ENCODE results near the gene TEX22.

Gene TEX22

GRCh38 chr14:105414456-105415371 is 16.4 kb downstream of the TEX22 start:
- Histone ChIP-seq H3K9ac (ENCODE audit: low read depth in 1 of 2, low read length in 2 of 2) (peak overlapping the region in 1 of 2 donors; percentile 41), H3K9me3 (ENCODE audit: control insufficient read depth in 2 of 2, low read length in 2 of 2) (no peaks in the 10 kb centered on the region), H3K27ac (ENCODE audit: low read depth in 2 of 2, low read length in 2 of 2) (no peak overlapping the region), H3K4me1 (ENCODE audit: control insufficient read depth in 2 of 2, insufficient read depth in 2 of 2, low read length in 2 of 2) (peaks cover 20 to 27% of the 10 kb centered on the region in 2 donors), H3K4me3 (ENCODE audit: low read length in 2 of 2) (peak overlapping the region; percentile 33 to 45), H3K36me3 (ENCODE audit: control insufficient read depth in 2 of 2, insufficient read depth in 2 of 2, low read length in 2 of 2) (no peaks in the 10 kb centered on the region), H3K27me3 (ENCODE audit: control insufficient read depth in 2 of 2, insufficient read depth in 2 of 2, low read length in 2 of 2) (peaks cover 23 to 30% of the 10 kb centered on the region in 2 donors)

GRCh38 chr14:105415481-105416428 is 17.4 kb downstream of the TEX22 start:
- no peaks in the 10 kb centered on the region for H3K9me3 ChIP-seq (ENCODE audit: control insufficient read depth in 2 of 2, low read length in 2 of 2)
- no peaks in the 10 kb centered on the region for H3K36me3 ChIP-seq (ENCODE audit: control insufficient read depth in 2 of 2, insufficient read depth in 2 of 2, low read length in 2 of 2)
- peak overlapping the region; percentile 33 to 45 for H3K4me3 ChIP-seq (ENCODE audit: low read length in 2 of 2)
- peaks cover 23 to 32% of the 10 kb centered on the region in 2 donors for H3K4me1 ChIP-seq (ENCODE audit: control insufficient read depth in 2 of 2, insufficient read depth in 2 of 2, low read length in 2 of 2)
- no peak overlapping the region for H3K27ac ChIP-seq (ENCODE audit: low read depth in 2 of 2, low read length in 2 of 2)
- no peak overlapping the region for H3K9ac ChIP-seq (ENCODE audit: low read depth in 1 of 2, low read length in 2 of 2)
- H3K27me3 ChIP-seq (ENCODE audit: control insufficient read depth in 2 of 2, insufficient read depth in 2 of 2, low read length in 2 of 2): peaks cover 17 to 25% of the 10 kb centered on the region in 2 donors

- peaks cover 26 to 29% of the 10 kb centered on the region in 2 donors for H3K4me1 ChIP-seq (ENCODE audit: control insufficient read depth in 2 of 2, insufficient read depth in 2 of 2, low read length in 2 of 2)
Observed at GRCh38 chr14:105416671-105417070, 18.3 kb downstream of the TEX22 start.

GRCh38 chr14:105417690-105418121 is 19.4 kb downstream of the TEX22 start:
- H3K4me3 ChIP-seq (ENCODE audit: low read length in 2 of 2): peak overlapping the region in 1 of 2 donors; percentile 22
- H3K27me3 ChIP-seq (ENCODE audit: control insufficient read depth in 2 of 2, insufficient read depth in 2 of 2, low read length in 2 of 2): peaks cover 7 to 12% of the 10 kb centered on the region in 2 donors
- H3K4me1 ChIP-seq (ENCODE audit: control insufficient read depth in 2 of 2, insufficient read depth in 2 of 2, low read length in 2 of 2): peaks cover 26% of the 10 kb centered on the region in 2 donors
- H3K9ac ChIP-seq (ENCODE audit: low read depth in 1 of 2, low read length in 2 of 2): no peak overlapping the region
- no peaks in the 10 kb centered on the region for H3K9me3 ChIP-seq (ENCODE audit: control insufficient read depth in 2 of 2, low read length in 2 of 2)
- no peaks in the 10 kb centered on the region for H3K36me3 ChIP-seq (ENCODE audit: control insufficient read depth in 2 of 2, insufficient read depth in 2 of 2, low read length in 2 of 2)
- peak overlapping the region in 1 of 2 donors; percentile 68 for H3K27ac ChIP-seq (ENCODE audit: low read depth in 2 of 2, low read length in 2 of 2)

More at GRCh38 chr14:105416671-105417070, 18.3 kb downstream of the TEX22 start:
- H3K9me3 ChIP-seq (ENCODE audit: control insufficient read depth in 2 of 2, low read length in 2 of 2): no peaks in the 10 kb centered on the region
- no peaks in the 10 kb centered on the region for H3K36me3 ChIP-seq (ENCODE audit: control insufficient read depth in 2 of 2, insufficient read depth in 2 of 2, low read length in 2 of 2)
- H3K9ac ChIP-seq (ENCODE audit: low read depth in 1 of 2, low read length in 2 of 2): no peak overlapping the region
- H3K4me3 ChIP-seq (ENCODE audit: low read length in 2 of 2): no peak overlapping the region
- H3K27ac ChIP-seq (ENCODE audit: low read depth in 2 of 2, low read length in 2 of 2): no peak overlapping the region
- H3K27me3 ChIP-seq (ENCODE audit: control insufficient read depth in 2 of 2, insufficient read depth in 2 of 2, low read length in 2 of 2): peaks cover 12 to 20% of the 10 kb centered on the region in 2 donors

- H3K4me1 ChIP-seq (ENCODE audit: control insufficient read depth in 2 of 2, insufficient read depth in 2 of 2, low read length in 2 of 2): peaks cover 26% of the 10 kb centered on the region in 2 donors
Observed at GRCh38 chr14:105418269-105419194, 20.2 kb downstream of the TEX22 start.

GRCh38 chr14:105419195-105420091 is 21.1 kb downstream of the TEX22 start, which contains the start of gene MTA1:
MTA1 (plus strand) TSS chr14:105419827; CDS start chr14:105420036, 209 bp downstream.
- Histone ChIP-seq H3K36me3 (ENCODE audit: control insufficient read depth in 2 of 2, insufficient read depth in 2 of 2, low read length in 2 of 2) (no peaks in the 10 kb centered on the region), H3K4me1 (ENCODE audit: control insufficient read depth in 2 of 2, insufficient read depth in 2 of 2, low read length in 2 of 2) (peaks cover 26% of the 10 kb centered on the region in 2 donors), H3K9ac (ENCODE audit: low read depth in 1 of 2, low read length in 2 of 2) (peak within 1 kb of the TSS; percentile 71 to 74)

More at GRCh38 chr14:105418269-105419194, 20.2 kb downstream of the TEX22 start:
- H3K27me3 ChIP-seq (ENCODE audit: control insufficient read depth in 2 of 2, insufficient read depth in 2 of 2, low read length in 2 of 2): peaks cover 1 to 6% of the 10 kb centered on the region in 2 donors
- no peaks in the 10 kb centered on the region for H3K36me3 ChIP-seq (ENCODE audit: control insufficient read depth in 2 of 2, insufficient read depth in 2 of 2, low read length in 2 of 2)
- H3K9me3 ChIP-seq (ENCODE audit: control insufficient read depth in 2 of 2, low read length in 2 of 2): no peaks in the 10 kb centered on the region
- H3K9ac ChIP-seq (ENCODE audit: low read depth in 1 of 2, low read length in 2 of 2): peak overlapping the region in 1 of 2 donors; percentile 69
- H3K27ac ChIP-seq (ENCODE audit: low read depth in 2 of 2, low read length in 2 of 2): peak overlapping the region in 1 of 2 donors; percentile 68
- H3K4me3 ChIP-seq (ENCODE audit: low read length in 2 of 2): peak overlapping the region; percentile 64 to 78

GRCh38 chr14:105420101-105420973 is 22.0 kb downstream of the TEX22 start:
- H3K4me1 ChIP-seq (ENCODE audit: control insufficient read depth in 2 of 2, insufficient read depth in 2 of 2, low read length in 2 of 2): peaks cover 26% of the 10 kb centered on the region in 2 donors
- peak overlapping the region; percentile 50 to 72 for H3K4me3 ChIP-seq (ENCODE audit: low read length in 2 of 2)
- H3K27ac ChIP-seq (ENCODE audit: low read depth in 2 of 2, low read length in 2 of 2): no peak overlapping the region
- no peaks in the 10 kb centered on the region for H3K36me3 ChIP-seq (ENCODE audit: control insufficient read depth in 2 of 2, insufficient read depth in 2 of 2, low read length in 2 of 2)
- no peaks in the 10 kb centered on the region for H3K9me3 ChIP-seq (ENCODE audit: control insufficient read depth in 2 of 2, low read length in 2 of 2)
- no peaks in the 10 kb centered on the region for H3K27me3 ChIP-seq (ENCODE audit: control insufficient read depth in 2 of 2, insufficient read depth in 2 of 2, low read length in 2 of 2)
- peak overlapping the region; percentile 56 to 71 for H3K9ac ChIP-seq (ENCODE audit: low read depth in 1 of 2, low read length in 2 of 2)

More at GRCh38 chr14:105419195-105420091, 21.1 kb downstream of the TEX22 start, which contains the start of gene MTA1:
- H3K27me3 ChIP-seq (ENCODE audit: control insufficient read depth in 2 of 2, insufficient read depth in 2 of 2, low read length in 2 of 2): no peaks in the 10 kb centered on the region
- H3K27ac ChIP-seq (ENCODE audit: low read depth in 2 of 2, low read length in 2 of 2): peak within 1 kb of the TSS in 1 of 2 donors; percentile 43
- H3K4me3 ChIP-seq (ENCODE audit: low read length in 2 of 2): peak within 1 kb of the TSS; percentile 64 to 78
- H3K9me3 ChIP-seq (ENCODE audit: control insufficient read depth in 2 of 2, low read length in 2 of 2): no peaks in the 10 kb centered on the region
